ENCODE measurements around the gene NUP214.
"Not testable (repeated sequence)": the region's sequence is repeated elsewhere in the genome, so short reads cannot be mapped to it uniquely, and the experiment has no call there.

The NUP214 gene

DNA sequence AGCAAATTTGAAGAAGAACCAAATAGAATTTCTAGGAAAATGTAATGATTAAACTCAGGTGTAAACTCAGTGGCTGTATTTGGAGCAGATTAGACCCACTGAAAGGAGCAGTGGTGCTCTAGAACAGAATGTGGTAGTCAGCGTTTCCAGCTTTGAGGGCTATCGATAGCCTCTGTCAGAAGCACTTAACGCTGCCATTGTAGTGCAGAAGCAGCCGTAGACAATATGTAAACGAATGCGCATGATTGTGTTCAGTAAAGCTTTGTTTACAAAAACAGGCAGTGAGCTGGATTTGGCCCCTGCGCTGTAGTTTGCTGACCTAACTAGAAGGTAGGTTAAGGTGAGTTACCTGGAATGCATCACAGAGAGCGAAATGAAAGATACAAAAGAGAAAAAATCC lies 78.9 kb downstream of the NUP214 start:
- H3K27me3 Mint-ChIP-seq: no peaks in the 10 kb centered on the region
- peaks cover 2% of the 10 kb centered on the region for H3K4me1 Mint-ChIP-seq (ENCODE audit: low read depth)
- no peak overlapping the region for H3K27ac Mint-ChIP-seq

DNA sequence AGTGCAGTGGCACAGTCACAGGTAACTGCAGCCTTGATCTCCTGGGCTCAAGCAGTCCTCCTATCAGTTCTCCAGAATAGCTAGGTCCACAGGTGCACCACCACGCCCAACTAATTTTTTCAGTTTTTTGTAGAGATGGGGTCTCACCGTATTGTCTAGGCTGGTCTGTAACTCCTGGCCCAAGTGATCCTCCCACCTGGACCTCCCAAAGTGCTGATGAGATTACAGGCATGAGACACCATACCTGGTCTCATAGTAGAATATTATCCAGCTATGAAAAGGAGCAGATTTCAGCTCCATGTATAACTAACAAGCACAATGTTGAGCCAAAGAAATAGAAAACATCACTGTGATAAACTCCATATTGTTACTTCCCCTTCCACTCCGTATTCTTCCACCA lies 81.1 kb downstream of the NUP214 start:
- peaks cover 39% of the 10 kb centered on the region for H3K36me3 Mint-ChIP-seq
- peaks cover 2% of the 10 kb centered on the region for H3K4me1 Mint-ChIP-seq (ENCODE audit: low read depth)
- no peak overlapping the region for H3K4me3 Mint-ChIP-seq
- no peak overlapping the region for H3K27ac Mint-ChIP-seq
- no peaks in the 10 kb centered on the region for H3K27me3 Mint-ChIP-seq
- peaks cover 7% of the 10 kb centered on the region for H3K9me3 Mint-ChIP-seq (ENCODE audit: low read depth)

More for the DNA sequence above, 78.9 kb downstream of the NUP214 start:
- Mint-ChIP-seq H3K4me3 (no peak overlapping the region), H3K9me3 (ENCODE audit: low read depth) (no peaks in the 10 kb centered on the region), H3K36me3 (peaks cover 21% of the 10 kb centered on the region)

DNA sequence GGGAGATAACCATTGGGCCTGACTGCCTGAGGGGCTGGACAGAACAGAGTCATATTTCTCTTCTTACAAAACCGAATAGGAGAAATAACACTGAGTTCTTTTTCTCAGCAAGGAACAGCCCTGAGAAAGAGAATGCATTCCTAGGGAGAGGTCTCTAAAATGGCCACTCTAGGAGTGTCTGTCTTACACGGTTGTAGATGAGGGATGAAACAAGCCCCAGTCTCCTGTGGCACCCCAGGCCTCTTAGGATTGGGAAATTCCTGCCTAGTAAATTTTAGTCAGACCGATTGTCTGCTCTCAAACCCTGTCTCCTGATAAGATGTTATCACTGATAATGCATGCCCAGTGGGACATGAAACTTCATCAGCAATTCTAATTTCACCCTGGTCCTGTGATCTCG lies 86.5 kb downstream of the NUP214 start:
- H3K4me3 Mint-ChIP-seq; H3K27ac Mint-ChIP-seq; H3K27me3 Mint-ChIP-seq; H3K9me3 Mint-ChIP-seq (ENCODE audit: low read depth); H3K4me1 Mint-ChIP-seq (ENCODE audit: low read depth): not testable (repeated sequence)
- peaks cover 43% of the 10 kb centered on the region for H3K36me3 Mint-ChIP-seq

DNA sequence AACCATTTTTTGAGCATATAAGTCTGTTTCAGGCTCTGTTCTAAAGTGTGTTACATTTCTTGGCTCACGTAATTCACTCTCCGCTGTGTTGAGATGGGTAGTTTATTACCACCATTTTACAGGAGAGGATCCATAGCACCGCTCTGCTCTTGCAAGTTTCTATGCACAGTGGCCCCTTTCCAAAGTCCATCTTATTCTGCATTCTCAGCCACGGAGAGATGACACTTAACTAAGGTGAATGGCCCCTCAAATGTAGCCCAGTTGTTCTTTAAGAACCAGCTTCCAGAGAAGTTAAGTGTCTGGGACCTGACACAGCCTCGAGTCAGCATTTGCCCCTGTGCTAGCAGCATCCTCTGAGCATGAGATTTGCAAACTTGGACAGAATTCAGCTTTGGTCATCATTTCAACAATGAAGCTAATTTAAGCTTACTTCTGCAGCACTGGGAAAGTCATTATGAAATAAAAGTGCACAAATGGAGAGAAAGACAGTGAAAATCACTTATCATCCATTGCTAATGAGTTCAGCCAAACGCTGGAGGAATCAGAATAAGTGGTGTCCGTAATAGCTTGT lies 89.0 kb downstream of the NUP214 start:
- Mint-ChIP-seq H3K27ac (peak overlapping the region; percentile 1), H3K27me3 (no peaks in the 10 kb centered on the region), H3K9me3 (ENCODE audit: low read depth) (peaks cover 10% of the 10 kb centered on the region), H3K4me1 (ENCODE audit: low read depth) (peaks cover 5% of the 10 kb centered on the region), H3K36me3 (peaks cover 35% of the 10 kb centered on the region), H3K4me3 (no peak overlapping the region)

DNA sequence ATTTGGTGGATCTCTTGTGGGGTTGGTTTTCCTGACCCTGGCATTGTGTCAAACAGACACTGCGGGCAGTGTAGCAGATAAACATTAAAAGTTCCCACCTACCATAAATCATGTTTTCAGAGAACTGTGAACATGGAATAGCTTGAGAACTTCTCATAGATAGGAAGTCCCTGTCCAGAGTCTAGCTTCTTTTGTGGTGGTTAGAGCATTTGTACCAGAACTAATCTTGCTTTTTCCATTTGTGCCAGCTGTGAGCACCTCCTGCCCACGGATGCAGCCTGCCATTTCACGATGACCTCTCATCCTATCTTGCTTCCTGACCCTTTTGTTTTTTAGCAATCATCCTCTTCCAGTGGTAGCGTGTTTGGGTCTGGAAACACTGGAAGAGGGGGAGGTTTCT lies 89.5 kb downstream of the NUP214 start:
- H3K36me3 Mint-ChIP-seq: peaks cover 31% of the 10 kb centered on the region
- H3K27ac Mint-ChIP-seq: no peak overlapping the region
- no peak overlapping the region for H3K4me3 Mint-ChIP-seq
- no peaks in the 10 kb centered on the region for H3K27me3 Mint-ChIP-seq
- H3K4me1 Mint-ChIP-seq (ENCODE audit: low read depth): peaks cover 5% of the 10 kb centered on the region
- H3K9me3 Mint-ChIP-seq (ENCODE audit: low read depth): peaks cover 10% of the 10 kb centered on the region

DNA sequence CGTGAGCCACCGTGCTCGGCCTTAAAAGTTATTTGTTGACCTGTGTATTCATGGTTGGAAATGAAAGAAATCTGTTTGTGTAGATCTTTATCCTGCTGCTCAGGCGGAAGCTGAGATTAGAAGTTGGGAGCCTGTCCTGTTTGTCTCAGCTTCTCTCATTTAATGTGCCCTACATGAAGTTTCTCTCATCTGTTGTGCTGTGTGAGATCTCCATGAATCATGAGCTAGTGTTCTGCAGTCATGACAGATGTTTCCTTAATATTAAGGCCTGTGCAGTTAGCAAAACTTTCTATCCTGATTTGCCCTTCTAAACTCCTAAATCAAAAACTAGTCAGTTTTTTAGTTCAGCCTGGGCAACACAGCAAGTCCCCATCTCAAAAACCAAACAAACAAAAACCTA lies 91.4 kb downstream of the NUP214 start:
- Mint-ChIP-seq H3K4me3 (no peak overlapping the region), H3K27me3 (no peaks in the 10 kb centered on the region), H3K27ac (no peak overlapping the region), H3K36me3 (peaks cover 21% of the 10 kb centered on the region), H3K4me1 (ENCODE audit: low read depth) (peaks cover 5% of the 10 kb centered on the region), H3K9me3 (ENCODE audit: low read depth) (no peaks in the 10 kb centered on the region)

DNA sequence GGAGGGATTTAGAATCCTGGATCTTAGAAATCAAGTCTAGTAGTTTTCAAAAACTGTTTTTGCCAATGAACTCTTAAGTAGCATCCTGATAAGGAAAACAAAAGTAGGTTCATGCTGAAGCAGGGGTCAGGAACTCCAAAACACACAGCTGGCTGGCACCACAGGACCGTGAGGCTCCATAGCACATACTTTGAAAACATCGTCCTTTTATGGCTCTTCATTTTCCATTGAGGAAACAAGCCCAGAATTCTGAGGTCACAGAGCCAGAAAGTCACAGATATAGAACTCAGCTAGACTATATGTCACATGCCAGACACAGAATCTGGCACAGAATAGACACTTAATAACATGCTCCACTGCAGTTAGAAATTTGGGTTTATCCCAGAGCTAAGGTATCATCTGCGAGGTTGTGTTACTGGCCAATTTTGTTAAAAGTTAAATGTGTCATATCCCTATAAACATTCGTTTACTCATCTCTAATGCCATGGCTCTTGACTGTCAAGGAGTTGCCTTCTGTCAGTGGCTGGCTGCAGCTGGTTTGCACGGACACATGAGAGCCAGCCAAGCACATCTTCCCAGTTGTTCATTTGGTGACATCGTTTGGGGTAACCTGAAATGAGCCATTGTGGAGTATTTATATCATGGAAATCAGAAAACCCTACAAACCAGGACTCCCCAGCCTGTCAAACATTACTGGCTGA lies 92.1 kb downstream of the NUP214 start:
- Mint-ChIP-seq H3K36me3 (peaks cover 17% of the 10 kb centered on the region), H3K9me3 (ENCODE audit: low read depth) (no peaks in the 10 kb centered on the region), H3K4me3 (no peak overlapping the region), H3K27me3 (no peaks in the 10 kb centered on the region), H3K27ac (no peak overlapping the region), H3K4me1 (ENCODE audit: low read depth) (peaks cover 5% of the 10 kb centered on the region)

DNA sequence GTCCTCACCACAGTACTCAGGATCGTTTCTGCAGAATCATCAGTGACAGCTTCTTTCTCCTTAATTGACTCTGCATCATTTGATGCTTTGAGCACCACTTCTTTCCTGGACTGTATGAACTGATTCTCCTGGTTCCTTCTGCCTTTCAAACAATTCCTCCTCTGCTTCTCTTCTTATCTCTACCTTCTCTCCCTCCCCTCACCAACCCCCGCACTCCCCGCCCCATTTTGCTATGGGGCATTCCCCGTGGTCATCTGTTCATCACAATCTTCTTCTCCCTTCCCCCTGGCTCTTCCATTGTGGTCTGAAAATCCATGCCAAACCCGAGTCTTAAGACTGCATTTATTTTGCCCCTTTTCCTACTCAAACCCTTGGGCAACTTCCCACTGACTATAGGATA lies 93.0 kb downstream of the NUP214 start:
- Mint-ChIP-seq H3K4me1 (ENCODE audit: low read depth) (peaks cover 5% of the 10 kb centered on the region), H3K27ac (no peak overlapping the region), H3K27me3 (no peaks in the 10 kb centered on the region), H3K4me3 (no peak overlapping the region), H3K36me3 (peaks cover 20% of the 10 kb centered on the region), H3K9me3 (ENCODE audit: low read depth) (no peaks in the 10 kb centered on the region)

DNA sequence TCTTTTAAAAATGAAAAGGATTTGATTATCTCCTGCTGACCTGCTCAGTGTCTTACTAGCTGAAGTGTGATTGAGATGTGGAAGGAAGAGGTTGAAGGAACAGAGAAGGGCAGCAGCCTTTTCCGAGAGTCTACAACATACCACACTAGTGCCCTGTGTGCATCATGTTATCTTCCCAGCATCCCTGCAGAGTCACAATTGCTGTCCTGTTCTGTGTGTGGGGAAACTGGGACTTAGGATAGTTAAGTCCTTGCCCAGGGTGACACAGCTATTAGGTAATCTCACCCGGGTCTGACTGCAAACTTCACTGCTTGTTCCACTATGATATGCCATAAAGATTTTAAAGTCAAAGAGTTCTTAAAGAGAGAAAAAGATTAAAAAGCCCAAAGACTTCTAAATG lies 95.1 kb downstream of the NUP214 start:
- Mint-ChIP-seq H3K36me3 (peaks cover 17% of the 10 kb centered on the region), H3K27ac (peak overlapping the region; percentile 41), H3K9me3 (ENCODE audit: low read depth) (no peaks in the 10 kb centered on the region), H3K4me3 (no peak overlapping the region), H3K27me3 (no peaks in the 10 kb centered on the region), H3K4me1 (ENCODE audit: low read depth) (no peaks in the 10 kb centered on the region)

DNA sequence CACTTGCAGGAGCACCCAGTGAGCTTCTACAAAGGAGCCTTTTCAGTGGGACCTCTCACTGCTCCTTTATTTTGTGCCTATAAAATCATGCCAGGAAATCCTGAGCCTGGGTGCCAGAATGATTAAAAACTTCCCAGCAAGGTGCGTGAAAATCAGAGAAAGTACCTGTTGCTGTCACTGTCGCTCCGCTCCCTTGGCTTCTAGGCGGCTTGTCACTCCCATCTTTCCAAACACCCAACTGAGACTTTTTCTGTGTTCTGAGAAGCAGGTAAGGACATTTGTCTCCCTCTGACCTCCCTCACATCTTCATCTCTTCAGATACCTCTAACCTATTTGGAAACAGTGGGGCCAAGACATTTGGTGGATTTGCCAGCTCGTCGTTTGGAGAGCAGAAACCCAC lies 97.1 kb downstream of the NUP214 start:
- H3K4me1 Mint-ChIP-seq (ENCODE audit: low read depth): no peaks in the 10 kb centered on the region
- no peaks in the 10 kb centered on the region for H3K9me3 Mint-ChIP-seq (ENCODE audit: low read depth)
- no peaks in the 10 kb centered on the region for H3K27me3 Mint-ChIP-seq
- H3K4me3 Mint-ChIP-seq: no peak overlapping the region
- peaks cover 17% of the 10 kb centered on the region for H3K36me3 Mint-ChIP-seq
- no peak overlapping the region for H3K27ac Mint-ChIP-seq

DNA sequence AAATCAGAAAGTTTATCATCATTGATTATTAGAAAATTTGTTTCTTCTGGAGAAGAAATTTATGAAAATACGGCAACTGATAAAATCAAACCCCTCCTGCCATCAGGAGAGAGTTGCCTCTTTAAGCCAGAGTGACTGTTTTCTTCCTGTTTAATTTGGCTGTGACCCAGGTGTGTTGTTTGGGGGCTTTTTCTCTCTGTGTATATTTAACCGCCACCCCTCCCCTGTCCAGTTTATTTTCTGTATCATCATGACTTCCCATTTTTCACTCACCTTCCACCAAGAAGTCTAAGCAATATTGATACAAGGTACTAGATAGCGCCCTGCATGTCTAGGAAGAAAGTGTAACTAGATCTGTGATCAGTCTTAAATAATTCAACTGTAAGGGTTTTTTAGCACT lies 100.8 kb downstream of the NUP214 start:
- H3K27me3 Mint-ChIP-seq: no peaks in the 10 kb centered on the region
- H3K4me3 Mint-ChIP-seq: no peak overlapping the region
- no peaks in the 10 kb centered on the region for H3K9me3 Mint-ChIP-seq (ENCODE audit: low read depth)
- peaks cover 11% of the 10 kb centered on the region for H3K36me3 Mint-ChIP-seq
- H3K4me1 Mint-ChIP-seq (ENCODE audit: low read depth): peaks cover 2% of the 10 kb centered on the region
- no peak overlapping the region for H3K27ac Mint-ChIP-seq

DNA sequence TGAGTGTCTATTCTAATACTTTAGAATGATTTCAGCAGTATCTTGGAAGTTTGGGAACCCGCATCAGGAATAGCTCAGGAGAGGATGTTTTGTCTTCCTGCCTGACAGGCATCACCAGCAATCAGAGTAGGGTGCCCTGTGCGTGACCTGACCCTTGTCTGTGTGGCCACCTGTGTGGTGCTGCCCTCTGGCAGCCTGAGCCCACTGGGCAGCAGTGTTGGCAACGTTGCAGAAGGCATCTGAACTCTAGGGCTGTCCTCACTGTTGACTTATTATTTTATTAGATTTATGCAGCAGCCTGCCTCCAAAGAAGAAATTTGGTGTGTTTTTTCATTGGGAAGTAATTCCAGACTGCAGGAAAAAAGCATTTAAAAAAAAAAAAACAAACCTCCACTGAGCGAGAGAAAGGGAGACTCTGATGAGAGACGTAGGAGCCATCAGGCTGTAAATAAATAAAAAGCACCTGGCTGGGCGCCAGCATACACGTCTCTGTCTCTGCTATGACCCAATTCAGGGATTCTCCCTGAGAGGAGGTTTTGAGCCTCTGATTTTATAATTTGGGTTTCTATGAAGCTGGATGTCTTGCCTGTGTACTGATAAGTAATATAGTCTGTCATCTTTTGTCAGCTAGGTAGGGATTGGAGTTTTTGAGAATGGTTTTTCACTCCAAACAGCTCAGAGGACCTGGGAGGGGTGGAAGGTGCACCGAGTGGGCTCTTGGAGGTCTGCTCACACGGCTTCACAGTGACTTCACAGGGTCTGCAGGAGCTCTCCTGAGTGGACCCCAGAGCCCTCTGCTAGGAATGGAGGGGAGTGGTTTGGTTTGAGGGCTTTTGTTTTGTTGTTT lies 101.9 kb downstream of the NUP214 start:
- H3K27ac Mint-ChIP-seq: no peak overlapping the region
- no peaks in the 10 kb centered on the region for H3K9me3 Mint-ChIP-seq (ENCODE audit: low read depth)
- peaks cover 11% of the 10 kb centered on the region for H3K36me3 Mint-ChIP-seq
- peaks cover 2% of the 10 kb centered on the region for H3K4me1 Mint-ChIP-seq (ENCODE audit: low read depth)
- H3K4me3 Mint-ChIP-seq: no peak overlapping the region
- no peaks in the 10 kb centered on the region for H3K27me3 Mint-ChIP-seq

DNA sequence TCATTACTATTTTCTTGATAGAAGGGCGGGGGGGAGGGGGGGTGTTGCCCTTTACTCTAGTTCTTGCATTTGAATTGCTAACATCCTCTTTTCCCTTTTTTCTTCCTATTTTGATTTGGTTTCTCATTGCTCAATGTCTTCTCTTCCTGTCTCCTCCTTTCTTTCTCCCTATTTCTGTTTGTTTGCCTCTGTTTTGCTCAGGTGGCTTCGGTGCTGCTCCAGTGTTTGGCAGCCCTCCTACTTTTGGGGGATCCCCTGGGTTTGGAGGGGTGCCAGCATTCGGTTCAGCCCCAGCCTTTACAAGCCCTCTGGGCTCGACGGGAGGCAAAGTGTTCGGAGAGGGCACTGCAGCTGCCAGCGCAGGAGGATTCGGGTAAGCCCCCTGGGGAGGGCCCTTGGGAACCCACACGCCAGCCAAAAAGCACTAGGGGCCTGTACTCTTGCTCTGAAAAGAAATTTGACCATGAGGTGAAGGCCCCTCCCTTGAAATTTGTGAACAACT lies 102.6 kb downstream of the NUP214 start:
- no peak overlapping the region for H3K4me3 Mint-ChIP-seq

DNA sequence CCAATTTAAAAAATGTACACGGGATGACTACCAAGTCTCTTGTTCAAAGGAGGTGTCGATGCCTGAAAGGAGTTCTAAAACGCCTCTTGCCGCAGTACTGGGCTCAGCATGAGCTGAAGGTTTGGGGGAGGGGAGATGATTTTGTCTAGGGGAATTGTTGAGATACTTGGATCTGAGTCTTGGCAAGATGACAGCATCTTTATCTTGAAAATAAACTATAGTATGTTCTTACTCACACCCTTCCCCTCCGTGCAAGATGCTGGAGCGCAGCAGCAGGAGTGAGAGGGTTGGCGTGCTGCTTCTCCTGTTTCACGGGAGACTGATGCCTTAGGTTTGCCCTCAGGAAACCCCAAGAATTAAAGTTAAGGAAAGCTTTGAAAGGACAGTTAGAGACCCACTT lies 103.6 kb downstream of the NUP214 start:
- Mint-ChIP-seq H3K36me3 (peaks cover 6% of the 10 kb centered on the region), H3K9me3 (ENCODE audit: low read depth) (no peaks in the 10 kb centered on the region), H3K4me3 (no peak overlapping the region), H3K27ac (no peak overlapping the region), H3K27me3 (no peaks in the 10 kb centered on the region), H3K4me1 (ENCODE audit: low read depth) (peaks cover 9% of the 10 kb centered on the region)

More for the DNA sequence above, 102.6 kb downstream of the NUP214 start:
- no peaks in the 10 kb centered on the region for H3K9me3 Mint-ChIP-seq (ENCODE audit: low read depth)
- no peaks in the 10 kb centered on the region for H3K27me3 Mint-ChIP-seq
- no peak overlapping the region for H3K27ac Mint-ChIP-seq
- peaks cover 6% of the 10 kb centered on the region for H3K36me3 Mint-ChIP-seq
- peaks cover 2% of the 10 kb centered on the region for H3K4me1 Mint-ChIP-seq (ENCODE audit: low read depth)

DNA sequence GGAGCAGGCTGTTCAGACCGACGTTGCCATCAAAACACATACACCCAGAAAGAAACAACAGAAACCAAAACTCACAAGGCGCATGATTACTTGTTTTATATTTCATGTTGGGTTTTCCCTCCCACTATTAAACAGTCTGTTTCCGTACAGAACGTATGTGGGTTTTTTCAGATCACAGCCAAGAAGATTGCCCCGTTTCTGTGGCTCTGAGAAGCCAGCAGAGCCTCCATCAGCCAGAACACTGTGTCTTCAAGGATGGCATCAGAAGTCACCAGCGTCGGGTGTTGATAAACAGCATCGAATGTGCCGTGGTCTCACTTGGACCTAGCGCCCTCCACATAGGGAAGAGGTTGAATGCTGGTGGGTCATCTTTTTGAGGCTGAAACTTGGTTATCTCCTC lies 108.2 kb downstream of the NUP214 start:
- no peaks in the 10 kb centered on the region for H3K27me3 Mint-ChIP-seq
- H3K4me3 Mint-ChIP-seq: peak overlapping the region; percentile 42
- peaks cover 4% of the 10 kb centered on the region for H3K36me3 Mint-ChIP-seq
- H3K4me1 Mint-ChIP-seq (ENCODE audit: low read depth): peaks cover 25% of the 10 kb centered on the region
- H3K9me3 Mint-ChIP-seq (ENCODE audit: low read depth): no peaks in the 10 kb centered on the region
- H3K27ac Mint-ChIP-seq: peak overlapping the region; percentile 54
